GM19035 (cell line): ENCODE data around the gene PSAT1.
"Not testable (repeated sequence)": the region's sequence is repeated elsewhere in the genome, so short reads cannot be mapped to it uniquely, and the experiment has no call there.

Experiments
- ATAC-seq: cut with Tn5 transposase; IDR thresholded peaks from one replicate; pipeline ENCODE4 v1.9.1; 2021; ENCODE audit not compliant: unreplicated experiment

The PSAT1 gene

GRCh38 chr9:78296893-78297671, at the start of gene PSAT1:
TSS of gene PSAT1 (plus strand) at chr9:78297125. CDS start at chr9:78297211, 86 bp downstream.
- ATAC-seq = peak; percentile 98

- no peak for ATAC-seq
Observed at GRCh38 chr9:78248635-78249034, 48.3 kb upstream of the PSAT1 start.

GRCh38 chr9:78249542-78249941, 47.4 kb upstream of the PSAT1 start:
- ATAC-seq = no peak

- ATAC-seq = no peak
Observed at GRCh38 chr9:78252616-78253015, 44.3 kb upstream of the PSAT1 start.

- ATAC-seq = no peak
Observed at GRCh38 chr9:78253285-78253684, 43.6 kb upstream of the PSAT1 start.

- peak; percentile 75 for ATAC-seq
Observed at GRCh38 chr9:78261403-78262001, 35.4 kb upstream of the PSAT1 start.

- no peak for ATAC-seq
Observed at GRCh38 chr9:78262655-78263054, 34.3 kb upstream of the PSAT1 start.

- ATAC-seq = no peak
Observed at GRCh38 chr9:78267889-78268288, 29.0 kb upstream of the PSAT1 start.

GRCh38 chr9:78269784-78270183, 27.1 kb upstream of the PSAT1 start:
- no peak for ATAC-seq

- no peak for ATAC-seq
Observed at GRCh38 chr9:78272307-78272706, 24.6 kb upstream of the PSAT1 start.

- ATAC-seq = no peak
Observed at GRCh38 chr9:78273761-78274160, 23.2 kb upstream of the PSAT1 start.

- ATAC-seq = no peak
Observed at GRCh38 chr9:78278177-78278777, 18.6 kb upstream of the PSAT1 start.

GRCh38 chr9:78278801-78279200, 18.1 kb upstream of the PSAT1 start:
- no peak for ATAC-seq

GRCh38 chr9:78280982-78281668, 15.8 kb upstream of the PSAT1 start:
- ATAC-seq = no peak

GRCh38 chr9:78284181-78284580, 12.7 kb upstream of the PSAT1 start:
- ATAC-seq = not testable (repeated sequence)

GRCh38 chr9:78286125-78286524, 10.8 kb upstream of the PSAT1 start:
- ATAC-seq = no peak

GRCh38 chr9:78286946-78287388, 10.0 kb upstream of the PSAT1 start:
- ATAC-seq = no peak

- ATAC-seq = no peak
Observed at GRCh38 chr9:78288214-78288892, 8.6 kb upstream of the PSAT1 start.

GRCh38 chr9:78289474-78289873, 7.5 kb upstream of the PSAT1 start:
- no peak for ATAC-seq

GRCh38 chr9:78291240-78291925, 5.5 kb upstream of the PSAT1 start:
- no peak for ATAC-seq
